NCI-H2029 (cell line): ENCODE results near the gene CLDN34.

Source experiments
- DNase-seq: peaks from one replicate; lab custom pipeline; 2025; lab: John Stamatoyannopoulos, UW

The CLDN34 gene

DNA sequence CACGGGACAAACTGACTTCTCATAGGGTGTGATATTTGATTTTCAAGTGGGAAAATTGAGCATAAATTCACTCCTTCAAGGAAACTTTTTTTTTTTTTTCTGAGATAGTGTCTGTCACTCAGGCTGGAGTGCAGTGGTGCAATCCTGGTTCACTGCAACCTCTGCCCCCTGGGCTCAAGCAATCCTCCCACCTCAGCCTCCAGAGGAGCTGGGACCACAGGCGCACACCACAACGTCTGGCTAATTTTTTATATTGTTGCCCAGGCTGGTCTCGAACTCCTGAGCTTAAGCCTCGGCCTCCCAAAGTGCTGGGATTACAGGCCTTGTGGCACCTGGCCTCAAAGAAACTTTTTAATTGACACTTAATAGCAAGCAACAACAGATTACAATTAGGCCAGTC lies 13.8 kb downstream of the CLDN34 start:
- DNase-seq: no peak

DNA sequence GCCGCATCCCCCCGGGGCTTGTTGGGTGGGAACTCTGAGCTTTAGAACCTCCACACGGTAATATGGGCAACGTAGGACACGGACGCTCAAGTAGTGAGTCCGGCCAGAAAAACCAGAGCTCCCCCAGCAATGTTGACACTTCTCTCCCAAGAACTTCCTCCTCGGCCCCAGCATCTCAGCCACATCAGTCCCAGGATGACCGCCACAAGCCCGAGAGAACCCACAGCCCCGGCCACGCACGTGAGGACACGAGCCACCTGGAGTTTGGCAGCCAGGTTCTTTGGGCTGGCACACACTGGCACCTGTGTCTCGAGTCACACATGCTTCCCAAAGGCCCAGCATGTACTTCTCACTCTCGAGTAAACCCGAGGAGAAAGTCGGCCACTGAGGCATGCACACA lies 16.3 kb downstream of the CLDN34 start:
- DNase-seq: no peak

DNA sequence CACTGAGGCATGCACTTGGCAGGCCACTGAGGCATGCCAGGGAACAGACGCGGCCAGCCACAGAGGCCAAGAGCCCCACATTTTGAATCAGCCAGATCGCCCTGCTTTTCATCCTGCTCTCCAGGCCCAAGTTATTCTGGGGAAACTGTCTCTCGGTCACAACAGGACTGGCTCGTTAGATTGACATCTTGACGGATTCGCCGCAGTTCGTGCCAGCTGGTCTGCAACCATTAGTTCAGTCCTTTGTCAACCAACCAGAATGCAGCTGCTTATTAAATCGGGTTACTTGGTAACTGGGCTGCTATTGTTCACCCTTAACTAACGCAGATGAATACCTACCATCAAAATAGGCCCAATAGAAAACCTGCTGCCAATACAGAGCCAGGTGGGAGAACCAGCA lies 16.7 kb downstream of the CLDN34 start:
- no peak for DNase-seq

DNA sequence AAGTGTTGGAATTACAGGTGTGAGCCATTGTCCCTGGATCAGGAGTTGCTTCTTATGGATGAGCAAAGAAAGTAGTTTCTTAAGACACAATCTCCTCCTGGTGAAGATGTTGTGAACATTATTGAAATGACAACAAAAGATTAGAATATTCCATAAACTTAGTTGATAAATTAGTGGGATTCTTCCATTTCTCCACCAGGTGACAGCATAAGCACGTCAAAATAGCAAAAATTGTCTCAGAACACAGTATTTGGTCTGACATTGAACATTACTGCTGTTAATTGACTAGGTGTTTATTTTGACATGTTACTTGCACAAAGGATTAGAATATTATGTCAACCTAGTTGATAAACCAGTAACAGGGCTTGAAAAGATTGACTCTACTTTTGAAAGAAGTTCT lies 21.6 kb downstream of the CLDN34 start:
- no peak for DNase-seq

DNA sequence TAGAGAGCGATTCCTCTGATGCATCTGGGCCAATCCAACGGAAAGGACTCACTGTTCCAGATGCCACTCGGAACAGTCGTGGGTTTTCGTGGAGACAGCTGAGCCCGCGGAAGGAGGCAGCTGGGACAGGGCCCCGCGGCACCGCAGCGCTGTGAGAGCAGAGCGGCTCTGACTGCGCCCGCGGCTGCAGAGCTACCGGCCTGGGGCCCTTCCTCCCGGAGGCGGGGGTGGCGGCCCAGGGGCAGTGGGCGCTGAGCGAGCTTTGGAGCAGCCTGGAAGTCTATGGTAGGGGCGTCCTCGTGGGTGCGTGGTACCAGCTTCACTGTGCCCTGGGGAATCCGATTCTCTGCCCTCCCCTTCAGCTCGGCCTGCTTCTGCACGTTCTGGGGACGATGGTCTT lies 24.9 kb downstream of the CLDN34 start:
- DNase-seq: no peak

DNA sequence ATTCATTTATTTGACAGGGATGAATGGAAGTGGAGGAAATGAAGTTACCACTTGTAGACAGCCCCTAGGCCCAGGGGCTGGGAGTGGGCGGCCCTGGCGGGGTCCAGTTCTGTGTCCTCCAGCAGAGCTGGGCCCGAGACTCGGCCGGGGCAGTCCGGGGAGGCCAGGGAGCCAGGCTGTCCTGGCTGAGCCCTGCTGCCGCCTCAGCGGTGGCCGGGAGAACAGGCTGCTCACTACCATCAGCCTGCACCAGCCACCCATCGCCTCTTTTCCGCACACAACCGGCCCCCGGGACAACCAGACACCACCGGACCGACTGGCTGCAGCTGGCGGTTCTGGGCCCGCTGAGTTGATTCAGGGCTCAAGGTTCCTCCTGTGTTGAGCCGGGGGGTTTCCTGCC lies 25.6 kb downstream of the CLDN34 start:
- no peak for DNase-seq

DNA sequence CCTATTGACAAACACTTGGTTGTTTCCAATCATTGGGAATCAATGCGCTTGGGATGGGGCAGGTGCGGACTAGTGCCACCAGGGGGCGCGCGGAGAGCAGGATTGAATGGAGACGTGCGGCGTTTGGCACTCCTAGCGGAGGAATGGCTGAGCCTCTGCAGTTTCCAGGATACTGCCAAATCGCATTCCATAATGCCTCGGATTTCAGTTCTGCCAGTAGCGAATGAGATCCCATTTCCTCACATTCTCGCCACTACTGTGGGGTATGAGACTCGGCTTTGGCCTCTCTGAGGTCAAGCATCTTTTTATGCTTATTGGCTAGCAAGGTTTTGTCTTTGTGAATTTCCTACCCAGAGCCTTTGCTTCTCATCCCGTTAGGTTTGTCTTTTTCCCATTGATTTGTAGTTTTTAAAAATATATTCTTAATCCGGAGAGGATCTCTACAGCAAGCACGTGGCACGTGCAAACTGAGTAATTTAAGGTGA lies 28.7 kb downstream of the CLDN34 start:
- peak; percentile 42 for DNase-seq

DNA sequence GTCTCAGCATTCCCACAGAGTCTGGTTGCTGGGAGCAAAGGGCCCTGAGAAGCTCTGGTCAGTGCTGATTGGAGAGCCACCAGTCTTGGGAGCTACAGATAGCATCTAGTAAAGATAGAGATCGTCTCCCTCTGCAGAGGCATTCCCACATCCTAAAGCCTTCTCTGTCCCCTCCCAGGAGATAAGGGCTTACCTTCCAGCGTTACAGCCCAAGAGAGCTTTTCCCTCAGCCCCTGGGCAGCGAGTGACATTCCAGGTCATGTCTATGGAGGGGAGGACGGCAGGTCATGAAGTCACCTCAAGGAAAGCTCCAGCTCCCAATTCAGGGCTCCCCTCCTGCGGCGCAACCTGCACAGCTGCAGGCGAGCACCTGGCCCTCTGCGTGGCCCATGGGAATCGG lies 29.9 kb downstream of the CLDN34 start:
- DNase-seq: no peak

DNA sequence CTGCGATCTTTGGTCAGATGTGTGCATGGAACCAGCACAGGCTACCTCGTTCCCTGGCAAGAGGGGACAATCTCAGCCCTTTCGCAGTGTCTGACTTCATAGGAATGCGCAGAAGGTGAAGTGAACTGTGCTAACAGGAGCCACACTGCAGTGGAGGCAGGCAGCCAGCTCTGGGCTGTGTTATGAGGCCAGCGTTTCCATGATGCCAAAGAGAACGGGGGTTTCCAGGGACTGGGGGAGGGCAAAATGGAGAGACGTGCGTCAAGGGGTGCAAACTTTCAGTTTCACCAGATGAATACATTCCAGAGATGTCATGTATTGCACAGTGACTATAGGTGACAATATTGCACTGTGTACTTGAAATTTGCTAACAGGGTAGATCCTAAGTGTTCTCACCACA lies 30.4 kb downstream of the CLDN34 start:
- DNase-seq: no peak

DNA sequence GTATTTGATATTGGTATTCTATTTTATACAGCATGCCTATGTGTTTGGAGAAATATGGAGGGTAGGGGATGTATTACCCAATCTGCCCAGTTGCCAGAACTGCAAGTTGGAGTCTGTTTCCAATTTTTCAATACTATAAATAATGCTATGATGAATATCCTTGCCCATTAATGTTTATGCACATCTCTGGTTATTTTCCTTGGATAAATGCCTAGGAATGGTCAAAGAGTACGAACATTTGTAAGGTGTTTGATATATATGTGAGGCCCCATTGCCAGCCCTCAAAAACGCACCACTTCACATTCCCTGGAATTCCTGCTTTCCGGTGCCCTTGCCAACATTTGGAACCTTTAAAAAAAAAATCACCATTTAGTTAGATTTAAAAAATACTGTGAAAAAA lies 34.3 kb downstream of the CLDN34 start:
- DNase-seq: no peak

DNA sequence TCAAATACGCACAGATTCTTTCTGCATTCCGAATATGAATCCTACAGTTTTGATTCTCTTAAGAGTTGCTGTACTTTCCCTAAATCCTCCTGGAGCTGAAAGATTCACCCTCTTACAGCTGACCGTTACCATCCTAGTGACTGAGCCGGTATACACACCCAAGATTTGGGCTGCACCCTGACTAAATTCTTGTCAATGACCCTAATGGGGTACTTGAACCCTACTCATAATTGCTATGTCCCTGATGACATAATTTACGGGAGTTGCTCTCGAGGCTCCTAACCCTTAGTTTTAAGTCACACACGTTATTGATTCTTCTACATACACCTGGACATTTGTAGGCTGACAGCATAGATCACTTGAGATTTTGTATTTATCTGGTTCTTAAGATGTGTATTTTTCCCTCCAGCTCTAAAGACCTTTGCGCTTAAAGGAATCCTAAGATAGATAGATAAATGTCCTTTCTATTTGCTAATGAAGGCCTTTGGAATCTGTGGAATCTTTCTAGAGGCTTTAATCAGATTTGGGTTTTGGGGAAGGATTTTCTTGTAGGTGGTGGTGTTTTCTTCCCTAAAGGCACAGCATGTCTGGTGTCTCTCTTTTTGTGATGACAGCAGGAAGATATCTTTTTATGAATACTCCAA lies 37.8 kb downstream of the CLDN34 start:
- DNase-seq: no peak

DNA sequence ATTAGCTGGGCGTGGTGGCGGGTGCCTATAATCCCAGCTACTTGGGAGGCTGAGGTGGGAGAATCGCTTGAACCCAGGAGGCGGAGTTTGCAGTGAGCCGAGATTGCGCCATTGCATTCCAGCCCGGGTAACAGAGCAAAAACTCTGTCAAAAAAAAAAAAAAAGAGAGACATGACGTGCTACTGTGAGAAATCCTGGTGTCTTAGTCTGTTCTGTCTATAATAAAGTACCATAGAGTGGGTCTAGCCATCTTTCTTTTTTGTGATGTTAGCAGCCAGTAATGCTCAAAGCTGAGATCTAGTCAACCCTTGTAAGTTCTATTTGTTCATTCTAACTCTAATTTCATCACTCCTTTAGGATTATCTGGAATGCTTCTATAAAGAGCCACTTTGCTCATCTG lies 38.9 kb downstream of the CLDN34 start:
- DNase-seq: no peak

DNA sequence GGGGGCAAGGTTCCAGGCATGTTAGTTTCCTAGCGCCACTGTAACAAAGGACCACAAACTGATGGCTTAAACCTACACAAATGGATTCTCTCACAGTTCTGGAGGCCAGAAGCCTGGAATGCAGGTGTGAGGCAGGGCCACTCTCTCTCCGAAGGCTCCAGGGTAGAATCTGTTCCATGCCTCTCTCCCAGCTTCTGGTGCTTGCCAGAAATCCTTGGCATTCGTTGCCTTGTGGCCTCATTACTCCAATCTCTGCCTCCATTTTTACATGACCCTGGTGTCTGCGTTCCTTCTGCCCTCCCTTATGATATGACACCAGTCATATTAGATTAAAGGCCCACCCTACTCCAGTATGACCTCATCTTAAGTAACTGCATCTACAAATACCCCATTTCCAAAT lies 39.6 kb downstream of the CLDN34 start:
- DNase-seq: no peak

DNA sequence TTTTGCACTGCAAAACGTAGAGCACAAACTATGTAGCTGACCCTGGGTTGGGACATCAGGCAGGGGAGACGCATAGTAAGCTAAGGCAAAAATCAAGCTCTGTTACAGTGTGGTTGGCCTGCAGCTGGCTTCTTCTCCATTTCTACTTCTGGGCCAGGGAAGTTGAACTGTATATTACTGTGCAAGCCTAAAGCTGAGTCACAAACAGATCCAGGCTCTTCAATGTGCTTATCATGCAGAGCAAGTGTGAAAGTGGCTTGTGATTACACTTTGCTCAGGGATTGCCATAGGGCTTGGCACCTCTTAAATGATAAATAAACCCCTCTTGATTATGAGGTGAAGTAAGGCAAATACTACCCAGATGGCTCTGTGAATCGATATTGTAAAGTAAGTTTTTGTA lies 40.5 kb downstream of the CLDN34 start:
- DNase-seq: no peak

DNA sequence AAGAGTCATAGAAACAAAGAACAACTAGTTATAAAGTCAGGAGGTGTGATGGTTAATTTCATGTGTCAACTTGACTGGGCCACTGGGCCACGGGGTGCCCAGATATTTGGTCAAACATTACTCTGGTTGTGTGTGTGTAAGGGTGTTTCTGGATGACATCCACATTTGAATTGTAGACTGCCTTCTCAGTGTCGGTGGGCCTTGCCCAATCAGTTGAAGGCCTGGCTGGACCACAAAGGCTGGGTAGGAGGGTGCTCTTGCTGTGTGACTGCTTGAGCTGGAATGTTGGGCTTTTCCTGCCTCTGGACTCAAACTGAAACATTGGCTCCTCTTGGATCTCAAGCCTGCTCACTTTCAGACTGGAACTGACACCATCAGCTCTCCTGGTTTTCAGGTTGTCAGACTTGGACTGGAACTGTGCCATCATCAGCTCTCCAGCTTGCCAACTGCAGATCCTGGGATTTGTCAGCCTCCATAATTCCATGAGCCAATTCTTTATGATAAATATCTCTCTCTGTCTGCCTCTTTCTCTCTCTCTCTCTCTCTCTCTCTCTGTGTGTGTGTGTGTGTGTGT lies 41.4 kb downstream of the CLDN34 start:
- DNase-seq: no peak

DNA sequence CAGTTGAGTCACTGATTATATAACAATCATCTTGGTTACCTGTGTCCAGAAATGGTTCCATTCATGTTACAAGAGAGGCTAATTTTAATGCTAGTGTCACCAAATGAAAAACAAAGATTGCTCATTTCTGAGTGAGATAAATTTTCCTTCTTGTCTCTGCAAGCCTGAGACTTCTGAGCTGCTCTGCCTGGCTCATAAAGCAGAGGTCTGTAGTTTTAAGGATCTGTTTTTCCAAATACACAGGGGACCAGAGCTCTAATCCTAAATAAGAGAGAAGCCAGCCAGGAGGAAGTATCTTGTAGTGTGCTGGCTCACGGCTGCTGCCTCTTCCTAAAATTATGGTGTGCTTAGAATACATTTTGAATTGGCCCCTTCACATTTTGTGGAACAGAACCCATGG lies 42.6 kb downstream of the CLDN34 start:
- no peak for DNase-seq

DNA sequence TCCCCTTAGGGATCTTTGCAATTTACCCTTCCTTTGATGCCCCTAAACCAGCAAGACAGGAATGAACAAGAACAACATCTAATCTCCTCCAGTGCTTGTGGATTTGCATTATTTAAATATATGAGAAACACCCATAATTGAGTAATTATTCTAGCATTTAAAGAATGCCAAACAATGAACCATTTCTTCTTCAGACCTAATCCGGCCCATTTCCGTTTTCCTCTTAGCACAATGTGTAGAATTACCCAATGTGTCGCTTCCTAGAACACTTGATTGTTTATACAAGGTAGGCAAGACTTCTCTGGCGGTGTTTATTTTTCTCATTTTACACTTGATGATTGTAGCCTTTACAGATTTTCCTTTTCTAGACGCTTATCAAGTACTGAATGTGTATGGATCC lies 43.5 kb downstream of the CLDN34 start:
- DNase-seq: no peak

DNA sequence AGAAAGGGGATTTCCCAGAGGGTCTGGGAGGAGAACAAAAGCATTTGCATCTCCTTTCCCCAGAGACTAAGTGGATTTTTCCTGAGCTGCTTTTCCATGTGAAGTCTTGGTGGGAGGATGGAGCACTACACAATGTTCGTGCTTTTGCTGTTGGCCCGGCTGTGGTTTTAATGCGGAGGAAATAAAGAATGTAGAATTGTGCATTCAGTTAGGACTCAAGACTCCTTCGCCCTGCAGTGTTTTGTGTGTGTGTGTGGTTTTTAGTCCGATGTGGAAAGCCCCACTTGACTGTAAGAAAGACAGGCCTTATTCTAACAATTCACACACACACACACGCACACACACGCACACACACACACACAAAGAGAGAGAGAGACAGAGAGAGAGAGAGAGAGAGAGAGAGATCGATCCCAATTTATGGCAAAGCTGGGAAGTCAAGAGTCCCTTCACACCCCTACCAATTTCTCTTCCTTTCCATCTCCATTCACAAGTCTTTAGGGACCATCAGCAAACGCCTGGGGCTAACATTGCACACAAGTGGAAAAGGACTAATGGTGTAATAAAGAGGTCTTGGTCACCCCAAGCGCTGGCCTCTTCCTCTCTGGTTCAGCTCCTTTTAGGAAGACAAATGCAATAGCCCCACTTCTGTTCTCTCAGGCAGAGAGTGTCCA lies 44.2 kb downstream of the CLDN34 start:
- DNase-seq: no peak

DNA sequence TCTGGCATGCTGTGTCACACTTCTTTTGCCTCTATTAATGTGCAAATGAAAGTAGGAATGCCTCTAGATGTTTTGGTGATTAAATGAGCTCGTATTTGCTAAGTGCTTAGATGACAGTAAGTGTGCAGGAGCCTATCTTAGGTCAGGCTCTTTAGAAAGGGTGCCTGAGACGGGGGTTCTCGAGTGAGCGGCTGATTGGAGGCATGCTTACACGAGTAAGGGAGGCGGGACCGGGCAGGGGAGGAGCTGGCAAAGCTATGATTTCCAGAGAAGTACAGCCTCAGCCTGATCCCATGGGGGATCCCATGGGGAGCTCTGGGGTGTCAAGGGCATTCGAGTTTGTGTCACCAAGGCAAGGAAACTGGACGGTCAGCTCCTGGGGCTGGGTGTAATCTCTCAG lies 44.8 kb downstream of the CLDN34 start:
- no peak for DNase-seq

DNA sequence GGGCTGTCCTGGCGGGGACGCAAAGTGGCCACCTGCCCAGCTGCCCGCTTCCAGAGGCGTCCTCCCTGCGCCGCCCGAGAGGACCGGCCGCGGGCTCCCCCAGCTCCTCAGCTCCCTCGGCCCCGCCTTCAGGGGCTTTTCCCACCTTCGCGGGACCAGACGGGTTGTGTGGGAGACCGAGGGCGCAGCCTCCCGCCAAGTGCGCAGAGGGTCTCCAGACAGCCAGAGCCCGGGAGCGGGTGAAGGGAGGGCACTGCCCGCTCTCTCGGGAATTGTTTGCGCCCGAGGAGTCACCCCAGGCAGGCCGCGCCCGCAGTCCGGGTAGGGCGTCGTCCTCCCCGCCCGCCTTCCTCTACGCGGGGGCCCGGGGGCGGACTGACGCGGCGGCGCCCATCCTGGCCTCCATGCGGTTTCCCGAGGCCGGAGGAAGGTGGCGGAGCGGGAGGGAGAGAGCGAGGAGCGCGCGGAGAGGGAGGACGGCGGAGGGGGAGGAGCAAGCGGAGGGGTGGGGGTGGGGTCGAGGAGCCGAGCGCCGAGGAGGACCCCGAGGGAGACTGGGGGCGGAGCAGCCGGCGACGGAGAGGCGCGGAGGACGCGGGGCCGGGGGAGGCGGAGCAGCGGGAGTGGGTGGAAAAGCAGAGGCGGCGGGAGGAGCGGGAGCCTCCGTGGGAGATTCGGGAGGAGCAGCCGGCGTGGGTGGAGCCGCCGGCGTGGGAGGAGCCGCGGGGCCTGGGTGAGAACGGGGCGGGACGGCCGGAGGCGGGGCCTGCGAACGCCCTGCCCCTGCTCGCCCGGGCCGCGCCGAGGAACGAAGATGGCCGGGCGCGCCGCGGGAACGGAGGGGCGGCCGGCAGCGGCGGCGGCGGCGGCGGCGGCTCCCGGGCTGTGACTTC lies 47.5 kb downstream of the CLDN34 start:
- peak; percentile 34 for DNase-seq

DNA sequence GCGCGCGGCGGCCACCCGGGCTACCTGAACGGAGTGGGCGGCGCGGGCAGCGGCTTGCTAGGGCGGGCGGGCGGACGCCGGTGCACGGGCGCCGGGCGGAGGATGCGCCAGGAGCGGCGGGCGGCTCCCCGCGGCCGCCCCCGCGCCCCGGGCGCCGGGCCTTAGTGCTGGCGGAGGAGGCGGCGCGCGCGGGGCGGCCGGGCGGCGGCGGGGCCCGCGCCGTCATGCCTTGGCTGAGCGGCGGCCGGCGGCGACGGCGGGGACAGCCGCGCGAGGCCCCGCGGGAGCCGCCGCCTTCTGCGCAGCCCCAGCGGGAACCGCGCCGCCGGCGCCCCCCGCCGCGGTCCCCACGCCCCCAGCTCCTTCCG lies 48.2 kb downstream of the CLDN34 start:
- DNase-seq: no peak

DNA sequence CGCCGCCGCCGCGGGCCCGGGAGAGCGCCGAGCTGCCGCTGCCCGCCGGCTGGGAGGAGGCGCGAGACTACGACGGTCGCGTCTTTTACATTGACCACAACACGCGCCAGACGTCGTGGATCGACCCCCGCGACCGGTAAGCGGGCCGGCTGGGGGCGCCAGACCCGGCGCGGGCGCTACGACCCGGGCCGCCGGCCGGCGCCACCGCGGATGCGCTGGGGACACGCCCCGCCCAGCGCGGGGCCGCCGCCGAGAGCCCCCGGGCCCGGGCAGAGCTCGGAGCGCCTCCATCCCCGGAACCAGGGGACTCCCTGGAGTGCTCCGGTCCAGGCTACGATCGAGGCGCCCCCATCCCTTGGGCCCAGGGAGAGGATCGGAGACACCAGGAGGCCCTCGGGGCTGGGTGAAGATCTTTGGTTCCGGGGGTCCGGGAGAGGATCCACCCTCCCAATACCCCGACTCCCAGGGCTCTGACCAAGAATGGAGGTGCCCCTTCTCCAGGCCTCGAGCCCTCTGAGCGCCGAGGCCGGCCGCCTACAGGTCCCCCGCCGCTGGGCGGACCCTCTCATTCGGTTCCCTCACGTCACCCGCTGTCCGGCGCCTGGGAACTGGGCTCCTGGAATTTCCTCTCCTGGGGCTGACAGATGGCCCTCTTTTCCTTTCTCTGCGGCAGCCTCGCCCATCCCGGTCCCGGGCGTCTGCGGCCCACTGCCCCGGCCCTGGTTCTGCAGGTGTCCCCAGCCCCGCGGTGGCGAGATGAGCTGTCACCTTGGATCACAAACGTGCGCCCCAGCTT lies 48.8 kb downstream of the CLDN34 start:
- no peak for DNase-seq
